Vagina (tissue), 2 donors: ENCODE measurements around the gene ABCA7. TPM values are rescaled to one million over a fixed set of nuclear protein-coding genes. Genes with fewer than 3 reads are reported as not detected.

Source experiments
- DNase-seq, 2 donors: peaks; one replicate each; pipeline ENCODE4 v3.0.0-alpha.2; 2017; ENCODE audit errors: extremely low spot score in 2 of 2
- H3K27ac ChIP-seq: fragments of 200-600 bp; sonication (generic); one replicate; pipeline ENCODE4 v1.5.1; 2019
- H3K27me3 ChIP-seq: fragments of 200-600 bp; sonication (generic); one replicate; pipeline ENCODE4 v1.5.1; 2019
- H3K36me3 ChIP-seq, 2 donors: fragments of 200-600 bp; sonication (generic); one replicate each; pipeline ENCODE4 v1.5.1; 2017 to 2019
- H3K4me1 ChIP-seq: fragments of 200-600 bp; sonication (generic); one replicate; pipeline ENCODE4 v1.5.1; 2019
- H3K4me3 ChIP-seq, 2 donors: fragments of 200-600 bp; sonication (generic); 1 replicate in 1 of 2; 2 replicates in 1 of 2; pipeline ENCODE4 v1.5.1; 2016 to 2019
- H3K9me3 ChIP-seq: fragments of 200-600 bp; sonication (generic); one replicate; pipeline ENCODE4 v1.5.1; 2019
- CTCF ChIP-seq, 3 experiments: fragments of 450-650 bp in 2 of 3; fragments of 200-600 bp in 1 of 3; sonication (generic) in 1 of 3; IDR thresholded peaks; one replicate each; pipeline ENCODE4 v1.5.1; 2017 to 2019; ENCODE audit warnings: antibody characterized with exemption in 3 of 3, mild to moderate bottlenecking in 2 of 3, moderate library complexity in 2 of 3
- POLR2A ChIP-seq, 2 donors: fragments of 450-650 bp; IDR thresholded peaks; one replicate each; pipeline ENCODE4 v1.6.1; 2017; ENCODE audit warnings: antibody characterized with exemption in 2 of 2, mild to moderate bottlenecking in 2 of 2, moderate library complexity in 2 of 2
- POLR2AphosphoS5 ChIP-seq, 2 donors: sonication (generic); formaldehyde crosslinking; IDR thresholded peaks; one replicate each; pipeline ENCODE4 v1.9.0; 2017; ENCODE audit warnings: antibody characterized with exemption in 2 of 2, mild to moderate bottlenecking in 2 of 2, low read depth in 1 of 2; ENCODE audit not compliant: insufficient read depth in 1 of 2
- intact Hi-C: fragments of 100-400 bp; cut with DNase I; formaldehyde crosslinking; loops from one replicate; pipeline ENCODE4 v1.15.1; 2023
- total RNA-seq: library from RNA; depleted of rRNA; stranded (reverse); fragments of >200 nt; gene quantifications from one replicate; pipeline ENCODE4 v1.2.3, GENCODE V29; 2016

Gene ABCA7
- total RNA-seq, 1 donor from 2014 or later = 29.5 TPM

GRCh38 chr19:1004803-1005664, 34.9 kb upstream of the ABCA7 start:
- Histone ChIP-seq H3K27me3 (no peaks in the 10 kb centered on the region), H3K4me1 (peaks cover 19% of the 10 kb centered on the region), H3K27ac (no peak overlapping the region), H3K4me3 (no peak overlapping the region), H3K36me3 (no peaks in the 10 kb centered on the region), H3K9me3 (no peaks in the 10 kb centered on the region)
- no peak for DNase-seq
- intact Hi-C loops = no loop called here
- no peak for TF ChIP-seq POLR2A (IDR thresholded peaks at IDR 0.05)
- TF ChIP-seq POLR2AphosphoS5 (IDR thresholded peaks at IDR 0.05; ENCODE audit: insufficient read depth in 1 of 2, low read depth in 1 of 2) = no peak

GRCh38 chr19:1006711-1007398, 33.1 kb upstream of the ABCA7 start:
- intact Hi-C loops = no loop called here
- no peak for DNase-seq
- peaks cover 14% of the 10 kb centered on the region for H3K4me1 ChIP-seq
- no peak overlapping the region for H3K4me3 ChIP-seq
- H3K27me3 ChIP-seq = no peaks in the 10 kb centered on the region
- peaks cover 0 to 18% of the 10 kb centered on the region in 2 donors for H3K36me3 ChIP-seq
- TF ChIP-seq POLR2AphosphoS5 (IDR thresholded peaks at IDR 0.05; ENCODE audit: insufficient read depth in 1 of 2, low read depth in 1 of 2) (no peak), CTCF (IDR thresholded peaks at IDR 0.05) (no peak), POLR2A (IDR thresholded peaks at IDR 0.05) (no peak)
- no peaks in the 10 kb centered on the region for H3K9me3 ChIP-seq
- no peak overlapping the region for H3K27ac ChIP-seq

- H3K36me3 ChIP-seq = peaks cover 0 to 26% of the 10 kb centered on the region in 2 donors
- no peak overlapping the region for H3K27ac ChIP-seq
- no peak overlapping the region for H3K4me3 ChIP-seq
- TF ChIP-seq POLR2A (IDR thresholded peaks at IDR 0.05) (no peak), POLR2AphosphoS5 (IDR thresholded peaks at IDR 0.05; ENCODE audit: insufficient read depth in 1 of 2, low read depth in 1 of 2) (no peak), CTCF (IDR thresholded peaks at IDR 0.05) (no peak)
- H3K9me3 ChIP-seq = no peaks in the 10 kb centered on the region
- no peaks in the 10 kb centered on the region for H3K27me3 ChIP-seq
- intact Hi-C loops = no loop called here
- peaks cover 14% of the 10 kb centered on the region for H3K4me1 ChIP-seq
- no peak for DNase-seq
Measured at GRCh38 chr19:1007399-1008251, 32.3 kb upstream of the ABCA7 start.

- H3K9me3 ChIP-seq = no peaks in the 10 kb centered on the region
- intact Hi-C loops = no loop called here
- no peaks in the 10 kb centered on the region for H3K27me3 ChIP-seq
- TF ChIP-seq POLR2AphosphoS5 (IDR thresholded peaks at IDR 0.05; ENCODE audit: insufficient read depth in 1 of 2, low read depth in 1 of 2) (no peak), CTCF (IDR thresholded peaks at IDR 0.05) (no peak), POLR2A (IDR thresholded peaks at IDR 0.05) (no peak)
- H3K4me3 ChIP-seq = peak overlapping the region; percentile 24 to 43
- peaks cover 0 to 31% of the 10 kb centered on the region in 2 donors for H3K36me3 ChIP-seq
- H3K27ac ChIP-seq = peak overlapping the region; percentile 77
- DNase-seq = no peak
- H3K4me1 ChIP-seq = peaks cover 14% of the 10 kb centered on the region
Measured at GRCh38 chr19:1008268-1009040, 31.5 kb upstream of the ABCA7 start.
